Neural cell (in vitro differentiated cells): ENCODE results near the gene SLC8A1. TPM values are rescaled to one million over a fixed set of nuclear protein-coding genes. Genes with fewer than 3 reads are reported as not detected.

ENCODE experiments used
- H2AFZ ChIP-seq: fragments of 200-600, 300-800 bp; sonication (generic), shearing (Covaris generic); 2 replicates; pipeline ENCODE4 v1.6.0; 2014; ENCODE audit warnings: low read depth, mild to moderate bottlenecking, antibody characterized with exemption, low read length, moderate library complexity
- H3F3A ChIP-seq: fragments of 200-600 bp; shearing (Covaris generic); 2 replicates; pipeline ENCODE4 v1.6.1; 2016; ENCODE audit warnings: mild to moderate bottlenecking, moderate library complexity, mixed read lengths, antibody characterized with exemption, low read length; ENCODE audit not compliant: insufficient read depth, poor library complexity, severe bottlenecking
- H3K27ac ChIP-seq: fragments of 200-600, 300-800 bp; sonication (generic), shearing (Covaris generic); 2 replicates; pipeline ENCODE4 v1.5.1; 2014; ENCODE audit warnings: mild to moderate bottlenecking, low read length, moderate library complexity
- H3K27me3 ChIP-seq: fragments of 300-800, 200-600 bp; sonication (generic), shearing (Covaris generic); 2 replicates; pipeline ENCODE4 v1.6.0; 2014; ENCODE audit warnings: mild to moderate bottlenecking, low read depth, low read length, moderate library complexity; ENCODE audit not compliant: insufficient read depth
- H3K36me3 ChIP-seq: fragments of 300-800, 200-600 bp; sonication (generic), shearing (Covaris generic); 2 replicates; pipeline ENCODE4 v1.5.1; 2014; ENCODE audit warnings: mild to moderate bottlenecking, antibody characterized with exemption, low read length, moderate library complexity; ENCODE audit not compliant: insufficient read depth
- H3K4me2 ChIP-seq: fragments of 300-800, 200-600 bp; sonication (generic), shearing (Covaris generic); 2 replicates; pipeline ENCODE4 v1.6.0; 2014; ENCODE audit warnings: mild to moderate bottlenecking, low read length
- H3K4me3 ChIP-seq: fragments of 300-800, 200-600 bp; sonication (generic), shearing (Covaris generic); 2 replicates; pipeline ENCODE4 v1.5.1; 2014; ENCODE audit warnings: mild to moderate bottlenecking, low read length, moderate library complexity
- H3K79me2 ChIP-seq: fragments of 200-600 bp; shearing (Covaris generic); replicated peaks from 2 replicates; pipeline ENCODE4 v1.6.0; 2014; ENCODE audit warnings: mild to moderate bottlenecking, low read length, moderate library complexity; ENCODE audit not compliant: insufficient read depth
- H3K9ac ChIP-seq: fragments of 300-800, 200-600 bp; sonication (generic), shearing (Covaris generic); 2 replicates; pipeline ENCODE4 v1.6.1; 2016; ENCODE audit warnings: mild to moderate bottlenecking, low read length, mixed read lengths
- H3K9me2 ChIP-seq: fragments of 200-600 bp; shearing (Covaris generic); 2 replicates; pipeline ENCODE4 v1.6.1; 2016; ENCODE audit warnings: mild to moderate bottlenecking, low read length, mixed read lengths; ENCODE audit not compliant: insufficient read depth
- H3K9me3 ChIP-seq: fragments of 200-600, 300-800 bp; sonication (generic), shearing (Covaris generic); 2 replicates; pipeline ENCODE4 v1.6.1; 2016; ENCODE audit warnings: mild to moderate bottlenecking, mixed run types, low read length, moderate library complexity, mixed read lengths
- H4K20me1 ChIP-seq: fragments of 200-600 bp; shearing (Covaris generic); 2 replicates; pipeline ENCODE4 v1.6.1; 2016; ENCODE audit warnings: mild to moderate bottlenecking, mixed run types; ENCODE audit not compliant: insufficient read depth
- EP300 ChIP-seq: fragments of 450-650 bp; conservative IDR thresholded peaks from 2 replicates; pipeline ENCODE4 v1.6.1; 2014; ENCODE audit warnings: antibody characterized with exemption, mild to moderate bottlenecking, moderate library complexity; ENCODE audit not compliant: poor library complexity, severe bottlenecking
- EZH2 ChIP-seq: fragments of 200-600, 300-800 bp; shearing (Covaris generic), sonication (generic); IDR thresholded peaks from 2 replicates; pipeline ENCODE4 v1.6.1; 2014; ENCODE audit warnings: antibody characterized with exemption, low read length, borderline replicate concordance, mild to moderate bottlenecking; ENCODE audit not compliant: insufficient read depth, poor library complexity, severe bottlenecking
- MXI1 ChIP-seq: fragments of 450-650 bp; conservative IDR thresholded peaks from 2 replicates; pipeline ENCODE4 v1.6.1; 2014; ENCODE audit warnings: antibody characterized with exemption, mild to moderate bottlenecking; ENCODE audit not compliant: poor library complexity, severe bottlenecking
- POLR2AphosphoS5 ChIP-seq: IDR thresholded peaks from 2 replicates; pipeline ENCODE4 v1.6.1; 2012
- RAD21 ChIP-seq: fragments of 450-650 bp; conservative IDR thresholded peaks from 2 replicates; pipeline ENCODE4 v1.6.1; 2014; ENCODE audit warnings: antibody characterized with exemption, mild to moderate bottlenecking, moderate library complexity
- SMC3 ChIP-seq: fragments of 450-650 bp; conservative IDR thresholded peaks from 2 replicates; pipeline ENCODE4 v1.6.1; 2014; ENCODE audit warnings: antibody characterized with exemption, mild to moderate bottlenecking, moderate library complexity; ENCODE audit not compliant: poor library complexity
- TAF1 ChIP-seq: IDR thresholded peaks from 2 replicates; pipeline ENCODE4 v1.6.1; 2012; ENCODE audit warnings: low read depth
- polyA plus RNA-seq: library from polyadenylated mRNA; depleted of rRNA; stranded (reverse); fragments of >200 nt; gene quantifications from 2 replicates; pipeline ENCODE4 v1.2.3, GENCODE V29; 2014
- TF ChIP-seq, protein P1 (sequence below): fragments of 450-650 bp; IDR thresholded peaks from 2 replicates; pipeline ENCODE4 v1.5.1; 2014; ENCODE audit warnings: antibody characterized with exemption, mild to moderate bottlenecking, moderate library complexity; ENCODE audit not compliant: poor library complexity, severe bottlenecking
- TF ChIP-seq, protein P2 (sequence below): IDR thresholded peaks from 2 replicates; pipeline ENCODE4 v1.6.1; 2012; ENCODE audit warnings: borderline replicate concordance

The SLC8A1 gene
- polyA plus RNA-seq, 1 donor from 2014 or later, result 18.7 TPM

DNA sequence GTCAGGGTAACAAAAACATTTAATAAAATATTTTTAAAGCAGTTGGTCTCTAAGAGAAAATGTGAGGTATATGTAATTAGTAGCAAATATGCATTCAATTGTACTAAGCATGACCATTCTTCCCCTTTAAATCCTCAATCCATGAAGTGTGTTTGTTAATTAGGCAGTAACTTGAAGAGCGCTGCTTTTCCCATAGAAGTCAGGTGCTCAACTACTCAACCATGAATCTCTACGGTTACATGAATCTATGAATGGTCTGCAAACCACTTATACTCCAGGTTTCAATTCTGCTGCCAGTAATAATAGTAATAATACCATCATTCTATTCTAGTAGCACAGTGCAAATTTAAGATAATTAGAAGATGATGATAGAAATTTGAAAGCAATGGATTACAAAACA, 55.8 kb downstream of the SLC8A1 start:
- H3F3A ChIP-seq, result no peaks in the 10 kb centered on the region
- no peak for TF ChIP-seq MXI1
- TF ChIP-seq POLR2AphosphoS5, result no peak
- TF ChIP-seq, protein P1, sequence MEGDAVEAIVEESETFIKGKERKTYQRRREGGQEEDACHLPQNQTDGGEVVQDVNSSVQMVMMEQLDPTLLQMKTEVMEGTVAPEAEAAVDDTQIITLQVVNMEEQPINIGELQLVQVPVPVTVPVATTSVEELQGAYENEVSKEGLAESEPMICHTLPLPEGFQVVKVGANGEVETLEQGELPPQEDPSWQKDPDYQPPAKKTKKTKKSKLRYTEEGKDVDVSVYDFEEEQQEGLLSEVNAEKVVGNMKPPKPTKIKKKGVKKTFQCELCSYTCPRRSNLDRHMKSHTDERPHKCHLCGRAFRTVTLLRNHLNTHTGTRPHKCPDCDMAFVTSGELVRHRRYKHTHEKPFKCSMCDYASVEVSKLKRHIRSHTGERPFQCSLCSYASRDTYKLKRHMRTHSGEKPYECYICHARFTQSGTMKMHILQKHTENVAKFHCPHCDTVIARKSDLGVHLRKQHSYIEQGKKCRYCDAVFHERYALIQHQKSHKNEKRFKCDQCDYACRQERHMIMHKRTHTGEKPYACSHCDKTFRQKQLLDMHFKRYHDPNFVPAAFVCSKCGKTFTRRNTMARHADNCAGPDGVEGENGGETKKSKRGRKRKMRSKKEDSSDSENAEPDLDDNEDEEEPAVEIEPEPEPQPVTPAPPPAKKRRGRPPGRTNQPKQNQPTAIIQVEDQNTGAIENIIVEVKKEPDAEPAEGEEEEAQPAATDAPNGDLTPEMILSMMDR, result no peak
- TF ChIP-seq RAD21, result no peak
- TF ChIP-seq, protein P2, sequence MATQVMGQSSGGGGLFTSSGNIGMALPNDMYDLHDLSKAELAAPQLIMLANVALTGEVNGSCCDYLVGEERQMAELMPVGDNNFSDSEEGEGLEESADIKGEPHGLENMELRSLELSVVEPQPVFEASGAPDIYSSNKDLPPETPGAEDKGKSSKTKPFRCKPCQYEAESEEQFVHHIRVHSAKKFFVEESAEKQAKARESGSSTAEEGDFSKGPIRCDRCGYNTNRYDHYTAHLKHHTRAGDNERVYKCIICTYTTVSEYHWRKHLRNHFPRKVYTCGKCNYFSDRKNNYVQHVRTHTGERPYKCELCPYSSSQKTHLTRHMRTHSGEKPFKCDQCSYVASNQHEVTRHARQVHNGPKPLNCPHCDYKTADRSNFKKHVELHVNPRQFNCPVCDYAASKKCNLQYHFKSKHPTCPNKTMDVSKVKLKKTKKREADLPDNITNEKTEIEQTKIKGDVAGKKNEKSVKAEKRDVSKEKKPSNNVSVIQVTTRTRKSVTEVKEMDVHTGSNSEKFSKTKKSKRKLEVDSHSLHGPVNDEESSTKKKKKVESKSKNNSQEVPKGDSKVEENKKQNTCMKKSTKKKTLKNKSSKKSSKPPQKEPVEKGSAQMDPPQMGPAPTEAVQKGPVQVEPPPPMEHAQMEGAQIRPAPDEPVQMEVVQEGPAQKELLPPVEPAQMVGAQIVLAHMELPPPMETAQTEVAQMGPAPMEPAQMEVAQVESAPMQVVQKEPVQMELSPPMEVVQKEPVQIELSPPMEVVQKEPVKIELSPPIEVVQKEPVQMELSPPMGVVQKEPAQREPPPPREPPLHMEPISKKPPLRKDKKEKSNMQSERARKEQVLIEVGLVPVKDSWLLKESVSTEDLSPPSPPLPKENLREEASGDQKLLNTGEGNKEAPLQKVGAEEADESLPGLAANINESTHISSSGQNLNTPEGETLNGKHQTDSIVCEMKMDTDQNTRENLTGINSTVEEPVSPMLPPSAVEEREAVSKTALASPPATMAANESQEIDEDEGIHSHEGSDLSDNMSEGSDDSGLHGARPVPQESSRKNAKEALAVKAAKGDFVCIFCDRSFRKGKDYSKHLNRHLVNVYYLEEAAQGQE, result no peak
- no peaks in the 10 kb centered on the region for H3K36me3 ChIP-seq
- H3K9ac ChIP-seq, result no peak overlapping the region
- no peak overlapping the region for H2AFZ ChIP-seq
- no peaks in the 10 kb centered on the region for H3K9me2 ChIP-seq
- H3K4me2 ChIP-seq, result no peak overlapping the region
- H3K9me3 ChIP-seq, result no peaks in the 10 kb centered on the region
- H3K27ac ChIP-seq, result no peak overlapping the region
- H3K4me3 ChIP-seq, result no peak overlapping the region
- no peaks in the 10 kb centered on the region for H4K20me1 ChIP-seq
- H3K79me2 ChIP-seq, result peaks cover 3% of the 10 kb centered on the region
- no peaks in the 10 kb centered on the region for H3K27me3 ChIP-seq

DNA sequence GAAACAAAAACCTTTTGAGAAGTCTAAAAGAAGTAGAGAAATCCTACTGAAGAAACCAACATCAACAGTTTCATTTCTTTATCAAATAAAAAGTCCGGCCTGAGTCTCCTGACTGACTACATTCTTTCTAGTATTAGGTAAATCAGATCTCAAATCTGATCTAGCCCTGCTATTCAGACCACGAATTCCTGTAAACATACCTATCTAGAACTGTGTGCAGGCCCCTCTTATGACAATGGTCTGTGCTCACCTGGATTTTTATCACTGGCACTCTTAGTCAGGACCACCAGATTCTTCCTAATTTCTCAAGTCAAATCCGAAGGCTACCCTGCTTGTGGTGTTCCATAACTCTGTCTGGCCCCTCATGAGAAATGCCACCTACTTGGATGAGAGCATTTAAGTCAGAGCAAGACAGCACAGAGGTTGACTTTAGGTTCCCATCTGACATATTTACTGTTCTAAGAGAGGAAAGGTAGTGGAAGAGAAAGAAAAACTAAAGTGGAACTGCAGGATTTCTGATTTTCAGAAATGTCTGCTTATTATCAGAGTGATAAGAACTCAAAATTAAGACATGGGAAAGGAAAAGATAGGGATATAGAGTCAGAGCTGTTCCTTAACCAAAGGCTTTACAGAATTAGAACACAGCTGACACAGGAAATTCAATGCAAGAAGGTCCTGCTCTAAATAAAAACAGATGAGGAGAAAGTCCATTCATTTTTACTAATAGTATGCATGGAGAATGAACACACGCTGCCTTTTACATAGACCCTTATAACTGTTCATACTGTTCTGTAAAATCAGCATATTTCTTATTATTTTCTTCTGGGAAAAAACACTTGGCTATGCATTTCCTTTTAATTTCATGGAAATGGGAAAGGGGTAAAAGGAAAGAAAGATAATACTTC, 56.5 kb downstream of the SLC8A1 start:
- H3K27ac ChIP-seq, result no peak overlapping the region
- peaks cover 3% of the 10 kb centered on the region for H3K79me2 ChIP-seq
- no peak overlapping the region for H3K9ac ChIP-seq
- H3K4me3 ChIP-seq, result no peak overlapping the region
- H3K4me2 ChIP-seq, result no peak overlapping the region
- no peak overlapping the region for H2AFZ ChIP-seq
- no peaks in the 10 kb centered on the region for H3K9me3 ChIP-seq
- H3K27me3 ChIP-seq, result no peaks in the 10 kb centered on the region
- no peaks in the 10 kb centered on the region for H3K36me3 ChIP-seq
- H3F3A ChIP-seq, result no peaks in the 10 kb centered on the region
- H3K9me2 ChIP-seq, result no peaks in the 10 kb centered on the region
- TF ChIP-seq TAF1 (no peak), EP300 (no peak), MXI1 (no peak), POLR2AphosphoS5 (no peak), EZH2 (no peak), SMC3 (no peak)
- TF ChIP-seq, protein P2, result no peak
- H4K20me1 ChIP-seq, result no peaks in the 10 kb centered on the region
